HepG2 (cell line): ENCODE measurements around the gene SETD1A. TPM values are rescaled to one million over a fixed set of nuclear protein-coding genes. Genes with fewer than 3 reads are reported as not detected.

Experiments used
- HOXA3 ChIP-seq: sonication (generic); formaldehyde crosslinking; IDR thresholded peaks from 2 replicates; pipeline ENCODE4 v1.5.0; 2020; ENCODE audit warnings: missing genetic modification reagents
- NCOA2 ChIP-seq: sonication (generic); formaldehyde crosslinking; IDR thresholded peaks from 2 replicates; pipeline ENCODE4 v1.8.0; 2022; ENCODE audit warnings: inconsistent platforms
- PBX2 ChIP-seq: IDR thresholded peaks from 2 replicates; pipeline ENCODE4 v1.6.1; 2016; ENCODE audit warnings: control low read depth
- PHF21A ChIP-seq: sonication (generic); formaldehyde crosslinking; IDR thresholded peaks from 2 replicates; pipeline ENCODE4 v1.5.0; 2020; ENCODE audit warnings: mild to moderate bottlenecking, missing genetic modification reagents
- TIGD3 ChIP-seq: sonication (generic); formaldehyde crosslinking; IDR thresholded peaks from 2 replicates; pipeline ENCODE4 v1.5.1; 2020; ENCODE audit warnings: mild to moderate bottlenecking, missing genetic modification reagents, borderline replicate concordance
- ZNF143 ChIP-seq: sonication (generic); formaldehyde crosslinking; IDR thresholded peaks from 2 replicates; pipeline ENCODE4 v1.4.0; 2020; ENCODE audit warnings: missing genetic modification reagents
- ZNF20 ChIP-seq: sonication (generic); formaldehyde crosslinking; IDR thresholded peaks from 2 replicates; pipeline ENCODE4 v1.4.0; 2020; ENCODE audit warnings: mild to moderate bottlenecking, moderate library complexity, missing genetic modification reagents
- ZNF710 ChIP-seq: sonication (generic); formaldehyde crosslinking; IDR thresholded peaks from 2 replicates; pipeline ENCODE4 v1.5.0; 2020; ENCODE audit warnings: mild to moderate bottlenecking, missing genetic modification reagents, borderline replicate concordance
- ZNF782 ChIP-seq: sonication (generic); formaldehyde crosslinking; IDR thresholded peaks from 2 replicates; pipeline ENCODE4 v1.4.0; 2020; ENCODE audit warnings: missing genetic modification reagents, mild to moderate bottlenecking, borderline replicate concordance
- polyA plus RNA-seq, 8 experiments: library from polyadenylated mRNA; depleted of rRNA in 3 of 8; stranded (reverse) in 7 of 8; unstranded in 1 of 8; fragments of >200 nt; fragmentation: Illumina TruSeq in 4 of 8; extraction: Trizol in 4 of 8; gene quantifications; 2 replicates each; pipeline versions ENCODE4 v1.2.1 to v1.2.3, GENCODE V29; 2011 to 2016; ENCODE audit warnings: low read depth in 4 of 8, missing spikeins in 1 of 8, mixed read lengths in 1 of 8; ENCODE audit not compliant: insufficient read depth in 1 of 8
- total RNA-seq, 5 experiments: library from RNA; depleted of rRNA; stranded (reverse); fragments of >200 nt; fragmentation: Illumina TruSeq; extraction: Trizol; gene quantifications; 2 replicates each; pipeline ENCODE4 v1.2.3, GENCODE V29; 2016; ENCODE audit warnings: low read depth in 1 of 5
- TF ChIP-seq, protein P1 (sequence below): sonication (generic); formaldehyde crosslinking; IDR thresholded peaks from 2 replicates; pipeline ENCODE4 v1.5.0; 2020; ENCODE audit warnings: missing genetic modification reagents
- TF ChIP-seq, protein P2 (sequence below): IDR thresholded peaks from 2 replicates; pipeline ENCODE4 v1.6.1; 2016; ENCODE audit warnings: low read depth, missing genetic modification reagents, missing compliant biosample characterization
- TF ChIP-seq, protein P3 (sequence below): sonication (generic); formaldehyde crosslinking; IDR thresholded peaks from 2 replicates; pipeline ENCODE4 v1.4.0; 2020; ENCODE audit warnings: missing genetic modification reagents, borderline replicate concordance

The SETD1A gene
- total and polyA plus RNA-seq, 2 of the 13 experiments (the other 11 are each of a cell fraction or from before 2014, with no cell fraction given), result 3.8 to 5.6 TPM

DNA sequence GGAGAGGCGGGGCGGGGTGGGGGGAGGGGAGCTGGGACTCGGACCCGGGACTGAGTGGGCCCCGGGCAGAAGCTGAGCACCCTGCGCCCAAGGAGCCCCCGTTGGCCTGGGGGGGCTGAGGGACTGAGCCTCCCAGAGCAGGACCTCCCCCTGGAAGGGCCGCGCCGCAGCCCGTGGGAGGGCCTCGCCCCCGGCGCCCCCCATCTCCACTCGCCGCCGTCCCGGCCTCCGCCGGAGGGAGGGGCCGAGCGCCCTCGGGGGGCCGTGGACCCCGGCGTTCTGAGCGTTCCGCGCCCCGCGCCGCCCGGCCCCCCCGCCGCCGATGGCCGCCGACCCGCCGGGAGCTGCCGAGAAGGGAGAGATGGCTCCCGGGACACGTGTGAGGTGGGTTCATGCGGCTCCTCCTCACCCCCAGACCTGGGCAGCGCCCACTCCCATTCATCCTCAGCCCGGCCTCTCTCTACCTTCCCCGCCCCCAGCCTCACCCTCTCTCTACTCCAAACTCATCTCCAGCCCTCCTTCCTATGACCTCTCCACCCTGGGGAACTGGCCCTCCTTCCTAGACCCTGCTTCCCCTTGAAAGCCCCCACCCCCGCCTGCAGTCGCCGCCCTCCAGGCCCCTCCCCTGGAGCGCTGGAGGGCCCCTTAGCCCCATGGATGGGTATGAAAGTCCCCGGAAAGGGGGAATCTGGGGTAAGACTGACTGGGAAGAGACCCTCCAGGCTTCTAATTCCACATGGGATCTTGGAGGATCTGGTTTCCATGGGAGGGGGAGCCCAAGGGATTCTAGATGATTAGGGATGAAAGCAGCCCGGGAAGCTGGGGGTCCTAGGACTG is 33.3 kb upstream of the SETD1A start (continued):
- TF ChIP-seq ZNF20 (CRISPR knock-in tag), result no peak
- TF ChIP-seq, protein P1, sequence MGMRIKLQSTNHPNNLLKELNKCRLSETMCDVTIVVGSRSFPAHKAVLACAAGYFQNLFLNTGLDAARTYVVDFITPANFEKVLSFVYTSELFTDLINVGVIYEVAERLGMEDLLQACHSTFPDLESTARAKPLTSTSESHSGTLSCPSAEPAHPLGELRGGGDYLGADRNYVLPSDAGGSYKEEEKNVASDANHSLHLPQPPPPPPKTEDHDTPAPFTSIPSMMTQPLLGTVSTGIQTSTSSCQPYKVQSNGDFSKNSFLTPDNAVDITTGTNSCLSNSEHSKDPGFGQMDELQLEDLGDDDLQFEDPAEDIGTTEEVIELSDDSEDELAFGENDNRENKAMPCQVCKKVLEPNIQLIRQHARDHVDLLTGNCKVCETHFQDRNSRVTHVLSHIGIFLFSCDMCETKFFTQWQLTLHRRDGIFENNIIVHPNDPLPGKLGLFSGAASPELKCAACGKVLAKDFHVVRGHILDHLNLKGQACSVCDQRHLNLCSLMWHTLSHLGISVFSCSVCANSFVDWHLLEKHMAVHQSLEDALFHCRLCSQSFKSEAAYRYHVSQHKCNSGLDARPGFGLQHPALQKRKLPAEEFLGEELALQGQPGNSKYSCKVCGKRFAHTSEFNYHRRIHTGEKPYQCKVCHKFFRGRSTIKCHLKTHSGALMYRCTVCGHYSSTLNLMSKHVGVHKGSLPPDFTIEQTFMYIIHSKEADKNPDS, result no peak
- TF ChIP-seq HOXA3 (CRISPR knock-in tag), result no peak
- TF ChIP-seq, protein P2, sequence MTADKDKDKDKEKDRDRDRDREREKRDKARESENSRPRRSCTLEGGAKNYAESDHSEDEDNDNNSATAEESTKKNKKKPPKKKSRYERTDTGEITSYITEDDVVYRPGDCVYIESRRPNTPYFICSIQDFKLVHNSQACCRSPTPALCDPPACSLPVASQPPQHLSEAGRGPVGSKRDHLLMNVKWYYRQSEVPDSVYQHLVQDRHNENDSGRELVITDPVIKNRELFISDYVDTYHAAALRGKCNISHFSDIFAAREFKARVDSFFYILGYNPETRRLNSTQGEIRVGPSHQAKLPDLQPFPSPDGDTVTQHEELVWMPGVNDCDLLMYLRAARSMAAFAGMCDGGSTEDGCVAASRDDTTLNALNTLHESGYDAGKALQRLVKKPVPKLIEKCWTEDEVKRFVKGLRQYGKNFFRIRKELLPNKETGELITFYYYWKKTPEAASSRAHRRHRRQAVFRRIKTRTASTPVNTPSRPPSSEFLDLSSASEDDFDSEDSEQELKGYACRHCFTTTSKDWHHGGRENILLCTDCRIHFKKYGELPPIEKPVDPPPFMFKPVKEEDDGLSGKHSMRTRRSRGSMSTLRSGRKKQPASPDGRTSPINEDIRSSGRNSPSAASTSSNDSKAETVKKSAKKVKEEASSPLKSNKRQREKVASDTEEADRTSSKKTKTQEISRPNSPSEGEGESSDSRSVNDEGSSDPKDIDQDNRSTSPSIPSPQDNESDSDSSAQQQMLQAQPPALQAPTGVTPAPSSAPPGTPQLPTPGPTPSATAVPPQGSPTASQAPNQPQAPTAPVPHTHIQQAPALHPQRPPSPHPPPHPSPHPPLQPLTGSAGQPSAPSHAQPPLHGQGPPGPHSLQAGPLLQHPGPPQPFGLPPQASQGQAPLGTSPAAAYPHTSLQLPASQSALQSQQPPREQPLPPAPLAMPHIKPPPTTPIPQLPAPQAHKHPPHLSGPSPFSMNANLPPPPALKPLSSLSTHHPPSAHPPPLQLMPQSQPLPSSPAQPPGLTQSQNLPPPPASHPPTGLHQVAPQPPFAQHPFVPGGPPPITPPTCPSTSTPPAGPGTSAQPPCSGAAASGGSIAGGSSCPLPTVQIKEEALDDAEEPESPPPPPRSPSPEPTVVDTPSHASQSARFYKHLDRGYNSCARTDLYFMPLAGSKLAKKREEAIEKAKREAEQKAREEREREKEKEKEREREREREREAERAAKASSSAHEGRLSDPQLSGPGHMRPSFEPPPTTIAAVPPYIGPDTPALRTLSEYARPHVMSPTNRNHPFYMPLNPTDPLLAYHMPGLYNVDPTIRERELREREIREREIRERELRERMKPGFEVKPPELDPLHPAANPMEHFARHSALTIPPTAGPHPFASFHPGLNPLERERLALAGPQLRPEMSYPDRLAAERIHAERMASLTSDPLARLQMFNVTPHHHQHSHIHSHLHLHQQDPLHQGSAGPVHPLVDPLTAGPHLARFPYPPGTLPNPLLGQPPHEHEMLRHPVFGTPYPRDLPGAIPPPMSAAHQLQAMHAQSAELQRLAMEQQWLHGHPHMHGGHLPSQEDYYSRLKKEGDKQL (CRISPR knock-in tag), result no peak
- TF ChIP-seq ZNF143 (CRISPR knock-in tag), result no peak
- no peak for TF ChIP-seq TIGD3
- no peak for TF ChIP-seq ZNF710 (CRISPR knock-in tag)
- TF ChIP-seq NCOA2 (CRISPR knock-in tag), result no peak
- TF ChIP-seq, protein P3, sequence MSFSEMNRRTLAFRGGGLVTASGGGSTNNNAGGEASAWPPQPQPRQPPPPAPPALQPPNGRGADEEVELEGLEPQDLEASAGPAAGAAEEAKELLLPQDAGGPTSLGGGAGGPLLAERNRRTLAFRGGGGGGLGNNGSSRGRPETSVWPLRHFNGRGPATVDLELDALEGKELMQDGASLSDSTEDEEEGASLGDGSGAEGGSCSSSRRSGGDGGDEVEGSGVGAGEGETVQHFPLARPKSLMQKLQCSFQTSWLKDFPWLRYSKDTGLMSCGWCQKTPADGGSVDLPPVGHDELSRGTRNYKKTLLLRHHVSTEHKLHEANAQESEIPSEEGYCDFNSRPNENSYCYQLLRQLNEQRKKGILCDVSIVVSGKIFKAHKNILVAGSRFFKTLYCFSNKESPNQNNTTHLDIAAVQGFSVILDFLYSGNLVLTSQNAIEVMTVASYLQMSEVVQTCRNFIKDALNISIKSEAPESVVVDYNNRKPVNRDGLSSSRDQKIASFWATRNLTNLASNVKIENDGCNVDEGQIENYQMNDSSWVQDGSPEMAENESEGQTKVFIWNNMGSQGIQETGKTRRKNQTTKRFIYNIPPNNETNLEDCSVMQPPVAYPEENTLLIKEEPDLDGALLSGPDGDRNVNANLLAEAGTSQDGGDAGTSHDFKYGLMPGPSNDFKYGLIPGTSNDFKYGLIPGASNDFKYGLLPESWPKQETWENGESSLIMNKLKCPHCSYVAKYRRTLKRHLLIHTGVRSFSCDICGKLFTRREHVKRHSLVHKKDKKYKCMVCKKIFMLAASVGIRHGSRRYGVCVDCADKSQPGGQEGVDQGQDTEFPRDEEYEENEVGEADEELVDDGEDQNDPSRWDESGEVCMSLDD (CRISPR knock-in tag), result no peak
- TF ChIP-seq PHF21A (CRISPR knock-in tag), result no peak
- TF ChIP-seq PBX2 (CRISPR knock-in tag), result no peak
- TF ChIP-seq ZNF782 (CRISPR knock-in tag), result no peak
